GM18873 (cell line): ENCODE data around the gene EZH2.

Source experiments
- ATAC-seq: cut with Tn5 transposase; IDR thresholded peaks from one replicate; pipeline ENCODE4 v1.9.1; 2021; ENCODE audit warnings: mild to moderate bottlenecking, moderate library complexity, moderate number of reproducible peaks; ENCODE audit not compliant: unreplicated experiment, low FRiP score

The EZH2 gene

GRCh38 chr7:148782757-148783456 lies 101.2 kb downstream of the EZH2 start:
- ATAC-seq: no peak

- ATAC-seq: no peak
These were observed 109.6 kb downstream of the EZH2 start for GRCh38 chr7:148774471-148774870.

- no peak for ATAC-seq
These were observed 110.8 kb downstream of the EZH2 start for GRCh38 chr7:148773334-148773733.

GRCh38 chr7:148772297-148773089 lies 111.6 kb downstream of the EZH2 start:
- ATAC-seq: no peak

GRCh38 chr7:148770004-148770403 lies 114.1 kb downstream of the EZH2 start:
- ATAC-seq: no peak

GRCh38 chr7:148763622-148764021 lies 120.5 kb downstream of the EZH2 start:
- ATAC-seq: no peak

GRCh38 chr7:148761499-148762278 lies 122.4 kb downstream of the EZH2 start:
- no peak for ATAC-seq
